ENCODE measurements around the gene ARRDC4. TPM values are rescaled to one million over a fixed set of nuclear protein-coding genes. Genes with fewer than 3 reads are reported as not detected.

ARRDC4 gene
- total and polyA plus RNA-seq, 2 donors (not counting 3 experiments of a cell fraction or from before 2014, with no cell fraction given), result 0.97 to 1.2 TPM

DNA sequence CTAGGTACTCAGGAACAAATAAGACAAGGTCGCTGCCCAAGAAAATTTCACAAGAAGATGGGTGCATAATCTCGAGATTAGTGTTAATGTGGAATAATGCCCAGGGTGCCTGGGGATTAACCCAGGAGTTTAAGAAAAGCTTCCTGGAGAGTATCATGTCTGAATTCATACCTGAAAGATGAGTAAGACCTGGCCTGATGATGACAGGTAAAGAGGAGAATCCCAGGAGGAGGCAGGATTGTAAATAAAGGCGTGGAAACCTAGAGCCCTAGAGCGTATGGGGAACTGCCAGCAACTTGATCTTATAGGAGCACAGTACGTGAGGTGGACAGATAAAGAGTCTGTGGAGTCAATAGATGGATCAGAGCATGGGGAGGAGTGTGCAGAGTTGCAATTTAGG, 43.0 kb downstream of the ARRDC4 start:
- no peaks in the 10 kb centered on the region for H3K9me1 ChIP-seq (replicated peaks; ENCODE audit: control insufficient read depth, extremely low read depth, insufficient read depth, low read length)
- H3K79me2 ChIP-seq (ENCODE audit: control insufficient read depth, insufficient read depth, low read length), result no peaks in the 10 kb centered on the region
- dilution Hi-C loops (cut with MboI; ENCODE audit: extremely low pct_ligation_motif_present, low sequenced_read_pairs), result no loop called here
- H3K36me3 ChIP-seq (ENCODE audit: control insufficient read depth in 2 of 2, extremely low read depth in 1 of 2, insufficient read depth in 2 of 2, low read length in 2 of 2), result no peaks in the 10 kb centered on the region
- POLR2A ChIA-PET, result no interaction called here
- no peaks in the 10 kb centered on the region for H3K27me3 ChIP-seq (ENCODE audit: control insufficient read depth in 2 of 2, insufficient read depth in 2 of 2, low read length in 2 of 2)
- H3K9me3 ChIP-seq (replicated peaks; ENCODE audit: control insufficient read depth, insufficient read depth, low read length), result no peaks in the 10 kb centered on the region
- CTCF ChIA-PET, result no interaction called here
- H3K4me1 ChIP-seq (ENCODE audit: control insufficient read depth, extremely low read depth, insufficient read depth, low read length), result no peaks in the 10 kb centered on the region
- H4K20me1 ChIP-seq (replicated peaks; ENCODE audit: control insufficient read depth, extremely low read depth, insufficient read depth, low read length), result no peaks in the 10 kb centered on the region
- DNase-seq (ENCODE audit: low read depth, low spot score) (no peak), FAIRE-seq (no peak)
- intact Hi-C loops (cut with micrococcal nuclease), result no loop called here
- no peak overlapping the region for H3K4me2 ChIP-seq (ENCODE audit: insufficient read depth, low read length)
- H3K9ac ChIP-seq (replicated peaks; ENCODE audit: extremely low read depth, insufficient read depth, low read length), result no peak overlapping the region
- H2AFZ ChIP-seq (ENCODE audit: low read depth, low read length), result no peak overlapping the region
- H3K4me3 ChIP-seq (replicated peaks in 1 of 3; ENCODE audit: insufficient read depth in 1 of 3, low read depth in 1 of 3, low read length in 3 of 3), result no peak overlapping the region
- H3K27ac ChIP-seq (ENCODE audit: insufficient read depth, low read depth, low read length), result no peak overlapping the region
- TF ChIP-seq JUN (IDR thresholded peaks at IDR 0.05; ENCODE audit: borderline replicate concordance, insufficient read depth, insufficient read length, low read depth) (no peak), POLR2A (IDR thresholded peaks at IDR 0.05; ENCODE audit: low read depth, low read length) (no peak), EZH2 (IDR thresholded peaks at IDR 0.05; ENCODE audit: borderline replicate concordance, low read depth, low read length, severe bottlenecking) (no peak), FOS (IDR thresholded peaks at IDR 0.05; ENCODE audit: borderline replicate concordance, insufficient read depth, low read length) (no peak)
- BruUV-seq (replicated peaks), result no TSS peak

DNA sequence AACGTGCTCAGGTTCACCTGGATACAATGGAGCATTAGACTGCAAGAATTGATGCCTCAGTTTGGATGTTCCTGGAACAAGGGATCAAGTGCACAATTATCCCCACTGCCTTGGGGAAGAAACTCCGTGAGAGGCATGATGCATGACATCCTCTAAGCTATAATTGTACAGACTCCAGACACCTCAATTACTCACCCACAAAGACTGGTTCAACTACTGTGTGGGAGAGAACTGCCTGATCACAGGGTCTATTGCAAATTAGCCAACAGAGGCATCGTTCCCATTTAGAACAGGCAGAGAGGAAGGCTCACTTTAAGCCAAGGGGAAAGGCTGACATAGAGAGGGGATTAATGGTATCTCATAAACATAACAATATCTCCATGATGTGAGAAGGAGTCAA, 43.5 kb downstream of the ARRDC4 start:
- H4K20me1 ChIP-seq (replicated peaks; ENCODE audit: control insufficient read depth, extremely low read depth, insufficient read depth, low read length), result no peaks in the 10 kb centered on the region
- FAIRE-seq (no peak), DNase-seq (ENCODE audit: low read depth, low spot score) (no peak)
- ChIA-PET CTCF (no interaction called here), POLR2A (no interaction called here)
- no peaks in the 10 kb centered on the region for H3K27me3 ChIP-seq (ENCODE audit: control insufficient read depth in 2 of 2, insufficient read depth in 2 of 2, low read length in 2 of 2)
- H3K79me2 ChIP-seq (ENCODE audit: control insufficient read depth, insufficient read depth, low read length), result no peaks in the 10 kb centered on the region
- H3K9me1 ChIP-seq (replicated peaks; ENCODE audit: control insufficient read depth, extremely low read depth, insufficient read depth, low read length), result no peaks in the 10 kb centered on the region
- H3K36me3 ChIP-seq (ENCODE audit: control insufficient read depth in 2 of 2, extremely low read depth in 1 of 2, insufficient read depth in 2 of 2, low read length in 2 of 2), result no peaks in the 10 kb centered on the region
- TF ChIP-seq JUN (IDR thresholded peaks at IDR 0.05; ENCODE audit: borderline replicate concordance, insufficient read depth, insufficient read length, low read depth) (no peak), FOS (IDR thresholded peaks at IDR 0.05; ENCODE audit: borderline replicate concordance, insufficient read depth, low read length) (no peak)
- no peak overlapping the region for H3K4me3 ChIP-seq (replicated peaks in 1 of 3; ENCODE audit: insufficient read depth in 1 of 3, low read depth in 1 of 3, low read length in 3 of 3)
- H3K4me2 ChIP-seq (ENCODE audit: insufficient read depth, low read length), result no peak overlapping the region
- no peaks in the 10 kb centered on the region for H3K4me1 ChIP-seq (ENCODE audit: control insufficient read depth, extremely low read depth, insufficient read depth, low read length)
- no peak overlapping the region for H2AFZ ChIP-seq (ENCODE audit: low read depth, low read length)
- intact Hi-C loops (cut with micrococcal nuclease) (no loop called here), dilution Hi-C loops (cut with MboI; ENCODE audit: extremely low pct_ligation_motif_present, low sequenced_read_pairs) (no loop called here)
- no peak overlapping the region for H3K9ac ChIP-seq (replicated peaks; ENCODE audit: extremely low read depth, insufficient read depth, low read length)
- H3K27ac ChIP-seq (ENCODE audit: insufficient read depth, low read depth, low read length), result no peak overlapping the region
- H3K9me3 ChIP-seq (replicated peaks; ENCODE audit: control insufficient read depth, insufficient read depth, low read length), result no peaks in the 10 kb centered on the region
- no TSS peak for BruUV-seq (replicated peaks)
